ENCODE data around the gene CDH9.

- TF ChIP-seq CTCF (IDR thresholded peaks at IDR 0.05; ENCODE audit: borderline replicate concordance, extremely low read depth, low read length, poor library complexity, severe bottlenecking) (no peak), EZH2 (IDR thresholded peaks at IDR 0.05; ENCODE audit: borderline replicate concordance, low read depth, low read length, severe bottlenecking) (no peak)
Observed at GRCh38 chr5:27080147-27080546, 41.8 kb upstream of the CDH9 start.

Data from DND-41 (cell line).